ENCODE results near the gene VAMP8.
A peak's percentile ranks its signal among the peaks of the same experiment; 100 is the strongest.
"Not testable (repeated sequence)": the region's sequence is repeated elsewhere in the genome, so short reads cannot be mapped to it uniquely, and the experiment has no call there.

Gene VAMP8

DNA sequence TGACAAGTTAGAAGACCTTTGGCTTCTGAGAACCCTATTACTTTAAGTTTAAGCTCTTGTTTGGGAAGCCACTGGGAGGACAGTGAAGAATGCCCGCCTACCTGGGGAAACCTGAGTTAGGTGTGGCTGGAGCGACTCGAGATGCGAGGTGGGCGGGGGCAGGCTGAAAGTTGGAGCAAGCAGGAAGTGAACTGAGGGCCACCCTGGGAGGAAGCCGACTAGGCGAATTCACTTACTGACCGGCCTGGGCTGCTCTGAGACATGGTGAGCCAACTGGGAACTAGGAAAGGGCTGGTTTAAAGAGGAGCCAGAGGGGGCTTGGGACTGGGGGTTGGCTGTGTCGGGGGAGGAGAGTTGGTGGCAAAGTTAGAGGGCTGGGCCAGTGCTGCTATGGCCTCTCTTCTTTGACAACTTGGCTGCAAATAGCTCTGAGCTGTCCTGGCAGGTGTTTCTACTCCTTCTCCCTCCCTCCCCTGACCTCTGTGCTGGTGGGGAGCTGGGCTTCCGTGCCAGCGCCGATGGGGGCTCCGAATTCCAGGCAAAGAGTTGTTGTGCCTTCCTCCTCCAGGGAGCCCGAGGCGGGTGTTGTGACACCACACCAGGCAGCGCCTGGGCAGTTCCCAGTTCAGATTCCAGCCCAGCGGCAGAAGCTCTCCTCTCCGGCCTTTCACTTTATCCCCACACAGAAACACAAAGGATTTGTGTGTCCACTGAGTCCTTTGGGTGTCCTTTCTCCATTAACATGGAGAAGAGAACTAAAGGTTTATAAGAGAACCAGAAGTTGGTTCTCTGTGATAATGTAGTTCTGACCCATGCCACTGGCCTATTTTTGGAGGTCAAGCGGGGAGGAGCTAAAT is at the start of gene VAMP8:
TSS of gene VAMP8 (plus strand) at position 201 of the 857 bp plus-strand sequence. CDS start at position 262, 61 bp downstream.
- DNase-seq = no peak

DNA sequence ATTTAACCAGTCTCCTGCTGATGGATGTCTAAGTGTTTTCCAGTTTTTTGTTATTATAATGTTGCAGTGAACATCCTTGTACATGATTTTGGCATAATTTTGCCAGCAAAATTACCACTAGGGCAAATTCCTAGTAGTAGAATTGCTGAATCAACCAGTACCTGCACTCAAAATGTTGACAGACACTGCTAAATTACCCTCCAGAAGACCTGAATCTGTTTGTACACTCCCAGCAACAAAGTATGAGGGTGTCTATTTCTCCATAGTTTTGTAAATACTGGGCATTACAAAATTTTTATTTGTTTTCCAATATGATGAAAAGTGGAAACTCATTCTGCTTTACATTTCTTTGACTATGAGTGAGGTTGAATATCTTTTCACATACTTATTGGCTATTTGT is 49.6 kb upstream of the VAMP8 start:
- DNase-seq = no peak

DNA sequence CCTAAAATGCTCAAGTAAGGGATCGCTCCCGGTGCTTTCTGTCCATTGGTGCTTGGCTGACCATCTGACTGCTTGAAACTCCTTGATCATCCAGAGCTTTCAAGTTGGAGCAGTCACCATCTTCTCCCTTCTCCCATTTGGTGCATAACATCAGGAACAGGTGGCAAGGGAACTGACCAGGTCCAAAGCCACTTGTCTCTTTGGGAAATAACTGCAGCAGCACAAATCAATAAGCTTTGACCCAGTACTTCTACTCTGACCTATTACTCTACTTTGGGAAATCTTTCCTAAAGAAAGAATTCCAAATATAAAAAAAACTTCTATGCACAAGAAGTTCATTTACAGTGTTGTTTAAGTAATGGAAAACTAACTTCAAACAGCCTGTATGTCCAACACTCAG is 49.0 kb upstream of the VAMP8 start:
- no peak for DNase-seq

DNA sequence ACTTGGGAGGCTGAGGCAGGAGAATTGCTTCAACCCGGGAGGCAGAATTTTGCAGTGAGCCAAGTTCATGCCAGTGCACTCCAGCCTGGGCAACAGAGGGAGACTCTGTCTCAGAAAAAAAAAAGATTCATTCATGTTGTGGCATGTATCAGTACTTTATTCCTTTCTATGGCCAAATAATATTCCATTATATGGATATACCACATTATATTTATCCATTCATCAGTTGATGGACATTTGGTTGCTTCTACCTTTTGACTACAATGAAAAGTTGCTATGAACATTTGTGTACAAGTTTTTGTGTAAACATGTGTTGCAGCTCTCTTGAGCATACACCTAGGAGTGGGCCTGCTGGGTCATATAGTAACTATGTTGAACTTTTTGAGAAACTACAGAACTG is 47.6 kb upstream of the VAMP8 start:
- DNase-seq = no peak

GRCh38 chr2:85531589-85531988 is 45.8 kb upstream of the VAMP8 start:
- DNase-seq = no peak

- no peak for DNase-seq
Measured at GRCh38 chr2:85534099-85534498, 43.3 kb upstream of the VAMP8 start.

DNA sequence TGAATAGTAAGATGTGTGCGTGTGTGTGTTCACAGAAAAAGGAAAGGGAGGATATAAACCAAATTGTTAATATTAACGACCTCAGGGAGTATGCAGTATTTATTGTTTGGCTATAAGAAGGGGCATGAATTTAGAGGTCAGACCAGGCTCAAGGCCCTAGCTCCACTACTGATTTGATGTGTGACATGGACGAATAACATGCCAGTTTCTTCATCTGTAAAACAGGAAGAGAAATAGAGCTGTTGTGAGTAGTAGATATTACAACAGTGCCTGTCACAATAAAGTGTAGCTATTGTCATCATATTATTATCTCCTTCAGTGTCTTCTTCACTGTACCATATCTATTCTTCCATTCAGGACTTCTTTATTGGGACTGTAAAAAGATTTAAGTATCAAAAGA is 42.5 kb upstream of the VAMP8 start:
- no peak for DNase-seq

GRCh38 chr2:85536479-85536878 is 40.9 kb upstream of the VAMP8 start:
- no peak for DNase-seq

DNA sequence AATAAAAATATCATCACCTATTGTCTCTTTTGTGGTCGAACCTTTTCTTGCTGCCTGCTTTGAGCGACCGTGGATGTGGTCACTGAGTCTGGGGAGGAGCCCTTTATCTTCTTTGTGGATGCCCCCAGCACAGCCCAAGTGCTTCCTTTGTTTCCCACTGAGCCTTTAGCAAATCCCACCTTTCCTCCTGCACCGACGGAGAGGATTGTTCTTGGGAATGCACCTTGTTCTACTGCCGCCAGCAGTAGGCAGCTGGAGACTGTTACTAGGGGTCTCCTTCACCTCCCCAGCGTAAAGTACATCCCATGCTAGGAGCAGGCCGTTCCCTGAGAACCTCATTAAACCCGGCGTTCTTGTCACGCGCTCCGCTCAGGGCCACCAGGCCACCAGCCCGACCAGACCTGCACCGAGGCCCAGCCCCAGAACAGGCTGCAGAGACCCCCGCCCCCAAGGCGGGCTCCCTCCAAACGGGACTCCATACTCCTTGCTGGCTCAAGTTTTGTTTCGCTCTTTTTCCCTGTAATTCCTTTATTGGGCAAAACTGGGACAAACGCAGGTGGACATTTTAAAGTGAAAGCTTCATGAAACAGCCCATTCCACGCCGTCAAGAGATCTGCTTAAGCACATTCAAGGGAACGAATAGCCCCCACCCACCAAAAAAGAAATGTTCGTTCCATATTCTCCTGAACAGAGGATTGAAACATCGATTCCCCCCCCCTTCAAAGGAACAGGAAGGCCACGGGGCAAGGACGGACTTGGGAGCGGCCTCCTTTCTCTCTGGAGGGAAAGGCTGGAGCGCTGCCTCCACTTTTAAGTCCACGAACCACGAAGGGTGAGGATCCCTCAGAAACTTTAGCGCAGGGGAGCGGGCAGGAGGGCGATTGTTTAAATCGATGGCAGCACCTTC is 39.5 kb upstream of the VAMP8 start:
- peak in 1 of 2 experiments; percentile 42 for DNase-seq

GRCh38 chr2:85538507-85539360 is 38.7 kb upstream of the VAMP8 start, which contains the start of gene MAT2A:
TSS of gene MAT2A (plus strand) at chr2:85539168. CDS start at chr2:85539288, 120 bp downstream.
- DNase-seq = peak; percentile 72 to 91

DNA sequence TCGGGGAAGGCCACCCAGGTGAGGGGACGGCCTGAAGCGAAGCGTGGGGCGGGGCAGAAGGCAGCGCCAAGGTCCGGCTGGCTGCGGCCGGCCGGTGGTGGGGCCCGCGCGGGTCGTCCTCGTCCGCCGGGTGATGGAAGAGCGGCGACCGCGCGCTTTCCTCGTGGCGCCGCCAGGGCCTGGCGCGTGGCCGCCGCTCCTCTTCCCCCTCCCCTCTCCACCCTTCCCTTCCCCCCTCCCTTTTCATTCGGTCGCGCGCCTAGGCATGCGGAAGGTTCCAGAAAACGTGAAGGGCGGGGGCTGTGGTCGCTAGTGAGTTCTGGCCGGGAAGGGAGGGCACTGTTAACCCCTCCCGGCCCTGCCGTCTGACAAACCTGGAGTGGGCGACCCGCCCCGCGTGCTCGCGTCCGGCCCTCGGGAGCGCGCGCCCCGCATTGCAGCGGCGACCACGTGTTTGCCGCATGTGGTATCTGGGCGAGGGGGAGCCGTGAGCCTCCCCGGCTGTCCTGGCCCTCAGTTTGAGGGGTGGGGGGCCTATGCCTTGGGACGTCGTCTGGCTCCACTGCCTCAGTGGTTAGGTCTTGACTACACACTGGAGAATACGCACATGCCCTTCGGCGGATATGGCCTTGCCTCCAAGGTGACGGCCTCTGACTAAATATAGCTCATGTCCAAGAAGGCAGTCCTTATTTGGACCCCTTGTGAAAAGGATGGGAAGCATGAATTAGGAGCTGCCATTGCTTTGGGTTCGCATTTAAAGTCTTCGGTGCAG is 37.8 kb upstream of the VAMP8 start:
- peak in 1 of 2 experiments; percentile 58 for DNase-seq

DNA sequence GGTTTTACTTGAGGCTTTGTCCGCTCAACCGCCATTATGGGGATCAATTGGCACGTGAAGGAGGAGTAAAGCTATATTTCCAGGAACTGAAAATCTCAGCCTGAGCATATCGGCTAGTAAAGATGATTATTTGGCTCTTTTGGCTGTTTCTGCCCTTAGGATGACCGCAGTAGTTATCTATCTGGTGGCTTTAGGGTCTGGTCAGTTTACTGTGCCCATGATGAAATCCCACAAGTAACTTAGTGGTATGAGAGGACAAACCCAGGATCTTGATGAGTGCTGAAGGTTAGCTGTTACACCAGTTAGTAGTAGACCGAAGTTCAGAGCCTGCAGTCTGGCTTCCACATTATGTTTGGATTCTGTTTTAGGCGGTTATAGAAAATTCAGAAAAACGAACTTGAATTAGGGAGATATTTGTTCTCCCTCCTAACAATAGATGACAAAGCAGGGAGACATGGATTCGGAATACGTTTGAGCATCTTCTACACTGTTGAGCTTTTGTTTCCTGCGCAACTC is 37.2 kb upstream of the VAMP8 start:
- peak in 1 of 2 experiments; percentile 45 for DNase-seq

DNA sequence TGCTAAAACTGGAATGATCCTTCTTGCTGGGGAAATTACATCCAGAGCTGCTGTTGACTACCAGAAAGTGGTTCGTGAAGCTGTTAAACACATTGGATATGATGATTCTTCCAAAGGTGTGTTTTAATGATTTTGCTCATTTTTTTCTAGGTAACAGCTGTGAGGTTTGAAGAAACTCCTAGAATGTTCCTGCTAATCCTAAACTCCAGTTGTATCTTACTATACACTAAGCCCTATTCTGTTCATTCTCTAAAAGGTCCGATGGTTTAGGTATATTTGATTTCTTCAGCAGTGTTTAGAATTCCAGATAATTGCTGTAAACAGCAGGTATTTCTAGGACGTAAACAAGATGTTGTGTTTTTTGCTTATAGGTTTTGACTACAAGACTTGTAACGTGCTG is 36.1 kb upstream of the VAMP8 start:
- DNase-seq = no peak

GRCh38 chr2:85541753-85542457 is 35.5 kb upstream of the VAMP8 start:
- DNase-seq = no peak

DNA sequence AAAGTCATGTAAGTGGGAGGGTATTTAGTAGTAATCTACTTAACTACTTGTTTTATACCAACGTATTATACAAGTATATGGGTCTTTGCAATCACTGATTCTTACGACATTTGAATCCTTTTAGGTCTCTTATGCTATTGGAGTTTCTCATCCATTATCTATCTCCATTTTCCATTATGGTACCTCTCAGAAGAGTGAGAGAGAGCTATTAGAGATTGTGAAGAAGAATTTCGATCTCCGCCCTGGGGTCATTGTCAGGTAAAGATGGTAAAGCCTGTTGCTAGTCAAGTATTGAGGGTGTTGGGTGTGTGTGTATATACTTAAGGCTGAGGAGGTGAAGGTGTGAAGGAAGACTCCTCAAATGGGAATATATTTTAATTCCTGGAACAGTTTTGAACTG is 34.6 kb upstream of the VAMP8 start:
- no peak for DNase-seq

- not testable (repeated sequence) for DNase-seq
Measured at GRCh38 chr2:85544254-85544691, 33.1 kb upstream of the VAMP8 start.

GRCh38 chr2:85544915-85545779 is 32.2 kb upstream of the VAMP8 start:
- DNase-seq = not testable (repeated sequence)

GRCh38 chr2:85545780-85546240 is 31.6 kb upstream of the VAMP8 start:
- no peak for DNase-seq

DNA sequence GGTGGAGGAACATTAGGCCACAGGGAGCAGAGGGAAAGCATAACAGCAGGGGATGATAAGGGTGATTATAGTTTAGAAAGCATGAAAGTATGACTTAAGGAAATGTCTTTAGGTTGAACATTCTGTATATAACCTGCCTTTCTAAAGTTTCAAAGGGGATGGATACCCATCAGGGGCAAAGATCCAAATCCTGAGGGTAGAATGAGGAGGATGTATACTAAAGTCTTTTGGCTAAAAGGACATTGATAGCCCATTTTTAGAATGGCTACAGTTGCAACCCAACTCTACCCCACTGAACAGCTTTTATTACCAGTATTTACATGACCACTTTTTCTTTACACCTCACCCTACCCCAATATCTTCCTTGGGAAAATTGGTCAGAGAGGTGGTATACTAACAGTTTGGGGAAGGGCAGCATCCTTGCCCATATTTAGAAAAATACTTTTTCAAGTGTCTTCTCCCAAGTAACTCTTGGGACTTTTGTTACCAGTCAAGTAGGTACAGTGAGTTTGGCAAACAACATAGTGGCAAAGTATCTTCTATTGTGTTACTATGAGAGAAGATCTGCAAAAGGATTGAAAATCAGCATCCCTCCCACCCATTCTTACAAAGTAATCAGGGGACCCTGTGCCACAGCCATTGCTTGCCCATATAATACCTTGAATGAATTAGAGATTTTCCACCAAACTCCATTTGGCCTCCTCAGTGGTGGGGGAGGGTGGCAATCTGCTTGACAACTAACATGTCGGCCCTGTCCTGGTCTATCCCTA is 30.1 kb upstream of the VAMP8 start:
- DNase-seq = no peak
